SIG-M5 (cell line): ENCODE measurements around the gene FAAP100.

ENCODE experiments used
- DNase-seq: peaks from one replicate; lab custom pipeline; 2025; lab: John Stamatoyannopoulos, UW

FAAP100 gene

DNA sequence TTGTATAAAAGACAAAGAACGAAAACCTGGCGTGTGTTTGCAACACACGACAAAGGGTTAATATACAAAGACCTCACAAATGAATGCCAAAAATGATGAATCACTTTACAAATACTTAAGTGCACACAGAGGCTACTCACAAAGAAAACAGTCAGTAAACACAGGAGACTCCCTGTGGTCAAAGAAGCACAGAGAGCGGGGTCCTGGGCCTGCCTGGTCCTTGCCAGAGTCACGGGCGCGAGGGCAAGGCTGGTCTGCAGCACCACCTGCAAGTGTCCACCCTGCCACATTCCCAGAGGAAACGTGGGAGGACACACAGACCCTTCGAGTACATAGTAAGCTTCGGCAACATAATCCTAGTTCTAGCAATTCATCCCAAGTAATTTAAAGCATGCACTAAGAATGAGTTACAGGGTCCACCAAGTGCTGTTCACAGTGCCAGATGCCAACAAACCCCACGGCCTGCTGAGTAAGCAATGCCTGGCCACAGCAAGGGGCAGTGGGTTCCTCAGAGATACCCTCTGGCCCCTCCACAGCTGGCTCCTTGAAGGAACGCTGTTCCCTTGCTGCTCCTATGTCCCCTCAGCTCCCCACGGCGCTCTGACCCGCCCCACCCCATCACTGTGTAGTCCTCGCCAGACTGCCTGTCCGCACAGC lies 24.6 kb upstream of the FAAP100 start:
- DNase-seq, result no peak

DNA sequence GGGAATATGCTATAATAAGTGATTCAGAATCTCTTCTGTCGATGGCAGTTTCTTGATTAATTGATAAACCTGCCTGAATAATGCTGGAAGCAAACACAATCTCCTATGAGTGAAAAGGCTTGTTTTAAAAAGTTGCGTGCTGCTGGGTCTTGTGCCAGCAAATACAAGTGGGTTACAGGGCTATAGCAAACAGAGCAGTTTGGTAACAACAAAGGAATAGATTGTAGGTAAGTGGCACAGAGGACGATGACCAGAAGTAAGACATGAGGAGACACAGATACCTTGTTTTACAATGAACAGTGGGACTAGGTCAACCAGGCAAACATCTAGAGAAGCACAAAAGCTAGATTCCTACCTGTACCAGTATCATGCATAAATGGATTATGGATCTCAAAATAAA lies 23.7 kb upstream of the FAAP100 start:
- no peak for DNase-seq

DNA sequence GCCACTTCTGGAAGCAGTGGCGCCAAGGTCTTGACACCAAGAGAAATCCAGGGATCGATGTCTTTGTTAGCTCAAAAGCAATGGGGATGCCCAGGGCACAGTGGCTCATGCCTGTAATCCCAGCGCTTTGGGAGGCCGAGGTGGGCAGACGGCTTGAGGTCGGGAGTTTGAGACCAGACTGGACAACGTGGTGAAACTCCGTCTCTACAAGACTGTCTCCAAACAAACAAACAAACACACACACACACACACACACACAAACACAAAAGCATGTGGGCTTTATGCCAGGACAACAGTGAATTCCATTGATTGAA lies 22.4 kb upstream of the FAAP100 start:
- DNase-seq, result no peak

DNA sequence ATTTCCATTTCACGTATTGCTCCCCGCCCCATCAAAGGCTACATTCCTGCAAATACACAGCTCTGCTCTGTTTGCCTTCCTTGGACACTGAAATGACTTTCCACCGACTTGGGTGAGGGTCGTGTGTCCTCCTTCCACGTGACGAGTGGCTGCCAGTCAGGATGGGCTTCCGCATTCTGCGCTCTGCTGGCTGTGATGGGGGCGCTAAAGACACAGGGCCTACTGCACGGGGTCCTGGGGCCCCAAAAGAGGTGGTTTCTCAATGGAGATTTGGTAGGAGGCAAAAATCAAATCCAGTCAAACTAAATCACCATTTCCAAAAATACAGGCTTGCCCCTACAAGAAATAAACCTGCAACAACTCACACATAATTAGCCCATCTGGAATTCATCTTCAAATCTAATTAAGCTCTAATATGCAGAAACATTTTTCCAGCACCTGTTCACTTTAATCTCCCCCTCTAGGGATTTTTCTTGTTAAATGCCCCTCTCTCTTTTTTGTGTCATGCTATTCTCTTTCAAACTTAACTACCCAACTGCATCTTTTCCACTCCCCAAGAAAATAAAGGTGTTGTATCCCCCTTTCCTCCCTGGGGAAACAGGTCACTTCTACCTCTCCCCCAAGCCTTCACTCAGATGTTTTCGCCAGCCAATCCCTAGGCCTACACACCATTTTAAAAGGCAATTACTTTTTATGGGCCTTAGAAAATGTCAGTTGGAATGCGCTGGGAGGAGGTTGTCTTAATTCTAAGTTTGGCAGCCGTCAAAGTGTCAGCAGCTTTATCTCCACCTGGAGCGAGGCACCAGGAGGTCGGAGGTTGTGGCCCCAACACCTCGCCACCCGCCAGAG lies 21.9 kb upstream of the FAAP100 start:
- no peak for DNase-seq

DNA sequence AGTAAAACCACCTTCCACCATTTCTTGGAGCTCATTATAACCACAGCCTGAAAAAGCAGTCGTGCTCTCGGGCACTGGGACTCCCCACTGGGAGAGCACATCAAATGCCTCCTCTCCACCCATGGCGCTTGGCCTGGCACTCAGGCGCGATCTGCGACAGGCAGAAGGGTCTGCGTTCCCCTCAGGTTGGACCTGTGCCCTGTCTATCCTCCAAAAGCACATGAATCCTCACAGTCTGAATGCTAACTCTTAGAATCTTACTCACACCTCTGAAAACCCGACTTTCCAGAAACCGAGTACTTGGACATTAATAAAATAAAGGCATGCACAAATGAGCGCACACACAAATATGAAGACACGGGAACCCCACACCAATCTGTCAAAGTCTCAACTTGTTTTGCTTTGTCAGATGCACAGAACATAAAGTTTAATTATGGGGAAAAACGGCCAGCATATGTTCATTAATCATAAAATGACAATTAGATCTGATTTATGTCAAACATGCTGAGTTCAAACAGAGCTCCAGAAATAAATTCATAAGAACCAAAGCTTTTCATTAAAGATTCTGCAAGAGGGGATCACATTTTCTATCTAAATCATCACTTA lies 20.5 kb upstream of the FAAP100 start:
- no peak for DNase-seq

DNA sequence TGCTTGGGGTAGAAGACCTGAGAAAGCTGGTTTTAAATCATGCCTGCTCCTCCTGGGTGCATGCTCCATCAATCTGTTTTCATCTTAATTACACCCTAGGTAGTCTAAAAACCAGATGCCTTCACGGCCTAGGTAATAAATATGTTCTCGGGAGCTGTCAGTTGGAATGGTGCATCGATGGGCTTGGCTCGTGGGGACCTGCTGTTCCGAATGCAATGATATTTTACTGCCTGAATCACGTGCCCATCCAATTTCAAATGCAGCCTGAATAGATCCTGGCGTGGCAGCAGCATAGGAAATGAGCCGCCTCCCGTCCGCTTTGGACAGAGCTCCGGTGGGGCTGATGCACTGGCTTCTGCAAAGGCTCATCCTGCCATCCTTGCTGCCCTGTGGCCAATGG lies 18.8 kb upstream of the FAAP100 start:
- no peak for DNase-seq

DNA sequence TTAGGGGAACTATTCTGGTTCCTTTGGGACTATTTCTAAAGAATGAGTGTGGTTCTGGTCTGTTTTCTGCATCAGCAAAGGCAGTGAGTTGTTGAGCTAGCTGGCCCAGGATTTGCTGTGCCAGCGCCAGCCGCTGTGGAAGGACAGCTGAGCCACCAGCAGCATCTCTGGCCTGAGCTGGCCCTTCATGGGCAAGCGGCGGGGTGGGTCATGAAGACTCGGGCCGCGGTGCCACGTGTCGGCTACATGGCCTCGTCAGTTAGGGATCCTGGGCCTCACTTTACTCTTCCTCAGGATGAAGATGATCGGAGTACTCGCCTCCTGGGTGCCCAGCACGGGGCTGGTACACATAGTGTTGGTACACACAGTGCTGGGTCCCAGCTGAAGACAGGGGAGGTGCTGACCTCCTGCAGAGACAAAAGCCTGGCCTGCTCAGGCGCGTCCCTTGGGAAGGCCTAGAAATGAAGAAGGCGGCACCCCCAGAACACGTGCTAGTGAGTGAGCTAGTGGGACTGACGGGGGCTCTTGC lies 17.9 kb upstream of the FAAP100 start:
- DNase-seq, result no peak

DNA sequence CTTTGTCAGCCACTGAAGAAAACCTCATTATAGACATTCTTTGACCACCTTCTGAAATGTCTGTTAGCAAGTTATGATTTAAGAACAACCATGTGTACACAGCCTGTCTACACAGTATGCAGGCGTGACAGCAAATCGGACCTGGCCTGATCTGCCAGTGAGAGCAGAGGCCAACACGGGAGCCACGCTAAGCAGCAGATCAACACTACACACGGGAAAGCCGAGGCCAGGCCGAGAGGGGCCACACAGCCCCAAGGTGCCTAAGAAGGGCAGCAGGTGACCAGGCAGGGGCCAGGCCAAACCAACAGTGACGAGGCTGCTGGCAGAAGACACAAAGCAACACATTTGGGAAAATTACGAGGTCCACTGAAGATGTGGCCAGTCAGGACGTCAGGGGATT lies 16.3 kb upstream of the FAAP100 start:
- no peak for DNase-seq

DNA sequence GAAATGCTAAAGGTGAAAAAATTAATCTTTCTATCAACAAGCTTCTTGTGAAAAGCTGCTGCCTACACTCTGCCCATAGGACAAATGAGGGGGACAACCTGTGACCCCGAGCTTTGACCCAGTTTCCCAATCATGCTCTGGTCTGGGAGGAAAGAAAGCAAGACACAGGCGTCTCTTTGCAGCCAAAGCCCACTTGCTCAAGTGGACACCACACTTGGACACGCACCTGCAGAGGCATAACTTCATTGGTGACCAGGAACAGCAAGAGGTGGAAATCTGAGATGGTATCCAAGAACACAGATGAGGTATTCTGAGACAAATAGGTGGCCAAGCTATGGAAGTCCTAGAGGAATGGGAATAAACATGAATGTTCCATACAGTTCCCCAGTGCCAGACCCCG lies 15.0 kb upstream of the FAAP100 start:
- no peak for DNase-seq

DNA sequence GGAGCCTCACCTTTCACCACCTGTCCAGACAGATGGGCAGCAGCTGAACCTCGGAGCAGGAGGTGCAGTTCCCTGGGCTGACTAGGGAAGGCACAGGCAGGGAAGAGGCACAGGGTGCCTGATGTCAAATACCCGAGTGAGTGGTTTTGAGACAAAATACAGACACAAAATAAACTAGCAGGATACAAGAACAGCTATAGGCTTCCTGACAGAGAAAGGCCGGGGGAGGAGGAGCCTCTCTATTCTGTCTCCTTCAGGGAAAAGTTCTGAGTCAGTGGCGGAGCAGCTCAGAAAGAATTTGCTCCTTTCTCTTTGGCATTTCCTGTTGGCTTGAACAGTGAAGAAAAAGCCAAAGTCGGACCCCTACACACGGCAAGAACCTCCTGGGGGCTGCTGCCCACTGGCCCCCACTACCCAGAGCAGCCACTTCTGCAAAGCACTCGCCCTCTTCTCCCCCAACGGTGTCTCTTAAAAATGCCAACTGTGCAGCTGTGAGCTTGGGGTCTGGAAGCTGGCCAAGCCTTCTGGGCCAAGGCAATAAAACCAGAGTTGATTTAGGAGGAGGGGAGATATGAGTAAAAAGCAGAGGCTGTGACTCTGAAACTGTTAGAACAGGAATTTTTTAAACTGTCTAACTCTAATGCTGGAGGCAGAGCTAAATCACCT lies 14.4 kb upstream of the FAAP100 start:
- no peak for DNase-seq

DNA sequence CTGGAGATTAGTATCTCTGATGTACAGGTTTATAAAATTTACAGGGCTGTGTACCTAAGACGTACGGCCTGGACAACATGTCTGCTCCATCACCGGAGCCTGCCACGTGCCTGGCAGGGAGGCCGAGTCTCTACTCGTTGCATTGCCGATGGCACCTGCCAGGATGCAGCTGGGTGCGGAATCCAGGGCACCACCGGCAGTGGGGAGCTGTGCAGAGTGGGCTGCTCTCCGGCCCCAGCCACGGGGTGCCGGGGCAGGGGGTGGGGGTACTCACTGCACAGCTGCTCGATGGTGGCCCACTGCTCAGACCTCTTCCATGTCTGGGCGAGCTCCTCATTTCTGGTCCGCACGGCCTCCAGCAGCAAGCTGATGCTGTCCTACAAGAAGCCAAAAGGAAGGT lies 13.1 kb upstream of the FAAP100 start:
- no peak for DNase-seq

DNA sequence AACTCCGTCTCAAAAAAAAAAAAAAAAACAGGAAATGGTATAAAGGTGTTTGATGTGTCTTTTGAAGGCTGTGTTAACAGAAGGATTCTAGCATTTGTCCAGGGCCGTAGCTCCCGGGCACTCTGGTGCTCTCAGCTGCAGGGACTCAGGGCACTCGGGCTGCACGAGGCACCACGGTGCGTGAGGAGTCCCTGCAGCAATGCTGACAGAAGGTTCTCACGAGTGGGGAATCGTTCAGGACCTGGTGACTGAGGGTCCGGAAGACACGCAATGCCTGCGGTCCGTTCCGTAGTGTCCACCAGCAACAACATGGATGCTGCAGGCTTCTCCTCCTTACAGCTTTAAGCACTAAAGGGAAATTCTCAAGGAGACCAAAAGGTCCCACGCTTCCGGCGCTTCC lies 12.6 kb upstream of the FAAP100 start:
- no peak for DNase-seq

DNA sequence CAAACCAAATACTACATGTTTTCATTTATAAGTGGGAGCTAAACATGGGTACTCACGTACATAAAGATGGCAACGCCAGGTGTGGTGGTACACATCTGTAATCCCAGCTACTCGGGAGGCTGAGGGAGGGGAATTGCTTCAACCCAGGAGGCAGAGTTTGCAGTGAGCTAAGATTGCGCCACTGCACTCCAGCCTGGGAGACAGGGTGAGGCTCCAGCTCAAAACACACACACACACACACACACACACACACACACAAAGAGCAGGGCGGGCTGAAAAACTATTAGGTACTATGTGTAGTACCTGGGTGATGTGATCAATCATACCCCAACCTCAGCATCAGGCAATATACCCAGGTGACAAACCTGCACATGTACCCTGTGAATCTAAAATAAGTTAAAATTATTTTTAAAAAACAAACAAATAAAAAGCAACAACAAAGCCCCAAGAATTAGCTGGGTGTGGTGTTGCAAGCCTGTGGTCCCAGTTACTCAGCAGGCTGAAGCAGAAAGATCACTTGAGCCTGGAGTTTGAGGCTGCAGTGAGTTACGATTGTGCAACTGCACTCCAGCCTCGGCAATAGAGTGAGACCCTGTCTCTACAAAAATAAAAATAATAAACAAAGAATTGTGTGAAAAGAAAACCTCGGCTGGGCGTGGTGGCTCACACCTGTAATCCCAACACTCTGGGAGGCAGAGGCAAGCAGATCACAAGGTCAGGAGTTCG lies 11.9 kb upstream of the FAAP100 start:
- peak; percentile 41 for DNase-seq

DNA sequence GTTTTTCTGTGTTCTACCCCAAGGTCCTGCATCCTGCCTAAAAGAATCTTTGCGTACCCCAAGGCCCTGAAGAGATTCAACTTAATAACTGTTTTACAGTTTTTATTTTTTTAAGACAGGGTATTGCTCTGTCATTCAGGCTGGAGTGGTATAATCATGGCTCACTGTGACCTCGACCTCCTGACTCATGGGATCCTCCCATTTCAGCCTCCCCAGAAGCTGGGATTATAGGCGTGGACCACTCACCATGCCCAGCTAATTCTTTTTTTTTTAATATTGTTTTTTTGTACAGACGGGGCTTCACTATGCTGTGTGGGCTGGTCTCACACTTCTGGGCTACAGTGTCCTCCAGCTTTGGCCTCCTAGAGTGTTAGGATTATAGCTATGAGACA lies 9.3 kb upstream of the FAAP100 start:
- no peak for DNase-seq

DNA sequence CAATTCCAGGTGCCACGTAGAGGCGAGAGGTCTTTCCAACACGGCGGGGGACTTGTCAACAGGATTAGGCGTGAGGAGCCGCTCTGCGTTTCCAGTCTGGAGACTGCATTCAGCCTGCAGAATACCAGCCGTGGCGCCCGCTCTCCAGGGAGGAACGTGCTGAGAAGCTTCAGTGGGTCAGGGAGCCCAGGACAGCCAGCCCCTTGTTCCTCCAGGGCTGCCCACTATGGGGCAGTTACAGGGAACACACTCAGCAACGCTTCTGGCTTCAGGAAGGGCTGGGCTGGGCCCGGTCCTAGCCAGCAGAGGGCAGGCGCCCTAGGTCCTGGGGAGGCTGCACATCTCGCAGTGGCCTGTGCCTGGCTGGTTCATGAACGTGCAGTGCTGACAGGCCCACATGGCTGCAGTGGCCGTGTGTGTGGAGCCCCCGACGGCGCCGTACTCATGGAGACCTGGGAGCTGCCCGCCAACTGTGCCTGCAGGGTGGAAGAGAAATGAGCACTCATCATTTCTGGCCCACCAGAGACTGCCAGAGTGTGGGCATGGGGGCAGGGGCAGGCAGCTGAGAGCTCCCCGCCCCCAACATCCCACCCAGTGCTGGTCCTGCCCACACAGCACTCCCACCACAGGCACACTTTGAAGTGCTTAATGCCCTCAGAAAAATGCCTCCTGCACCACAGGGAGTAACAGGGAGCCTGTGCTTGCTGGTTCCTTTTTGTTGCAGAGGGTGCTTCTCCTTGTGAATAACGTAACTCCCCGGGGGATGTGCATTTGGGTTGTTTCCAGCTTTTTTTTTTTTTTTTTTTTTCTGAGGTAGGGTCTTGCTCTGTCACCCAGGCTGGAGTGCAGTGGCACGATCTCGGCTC lies 7.0 kb upstream of the FAAP100 start:
- no peak for DNase-seq

DNA sequence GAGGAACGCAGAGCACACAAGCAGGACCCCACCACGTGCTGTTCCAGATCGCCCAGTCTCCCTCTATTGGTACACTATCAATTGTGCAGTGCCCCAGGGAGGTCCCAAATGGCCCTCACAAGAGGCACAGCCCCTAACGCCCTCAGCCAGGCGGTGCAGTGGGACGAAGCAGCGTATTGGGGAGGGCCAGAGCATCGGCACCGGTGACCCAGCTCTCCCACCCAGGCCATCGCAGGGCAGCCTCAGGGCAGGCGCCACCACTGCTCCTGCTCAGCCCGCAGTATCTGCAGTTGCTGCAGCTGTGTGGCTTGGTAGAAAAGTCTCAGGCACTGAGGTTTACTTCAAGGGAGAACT lies 5.9 kb upstream of the FAAP100 start:
- no peak for DNase-seq

DNA sequence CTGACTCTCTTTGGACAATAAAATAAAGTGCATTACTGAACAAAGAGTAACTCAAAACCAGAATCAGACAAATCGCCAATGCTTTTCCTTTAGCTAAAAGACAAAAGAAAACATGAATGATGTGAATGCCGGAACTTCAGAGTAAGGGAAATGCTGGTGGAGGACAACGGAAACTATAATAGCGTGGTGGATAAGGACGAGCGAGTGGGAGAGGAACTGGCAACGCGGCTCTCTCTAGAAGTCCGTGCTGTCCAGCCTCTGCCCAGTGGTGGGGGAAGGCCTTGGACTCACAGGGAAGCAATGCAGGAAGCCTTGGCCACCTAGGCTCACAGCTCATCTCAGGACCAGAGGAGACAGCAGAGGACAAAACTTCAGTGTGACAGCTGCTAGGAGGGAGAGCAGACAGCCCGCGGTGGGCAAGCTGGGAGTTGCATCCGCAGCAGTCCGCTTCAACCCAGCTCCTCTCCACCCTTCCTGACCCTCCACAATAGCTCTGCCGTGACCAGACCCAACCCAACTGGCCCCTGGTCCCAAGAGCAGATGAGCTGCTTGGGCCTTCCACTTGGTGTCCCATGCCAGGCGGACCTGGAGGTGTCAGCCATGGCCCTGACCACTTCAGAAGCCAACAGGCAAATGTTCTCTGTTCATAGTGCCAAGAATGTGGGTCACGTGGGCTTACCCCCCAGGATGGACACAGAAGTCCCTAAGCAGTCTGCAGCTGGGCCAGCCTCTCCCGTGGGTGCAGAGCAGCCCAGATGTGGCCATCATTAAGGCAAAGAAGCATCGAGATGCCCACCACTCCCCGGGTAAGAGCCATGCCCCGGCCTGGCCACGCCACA lies 5.3 kb upstream of the FAAP100 start:
- DNase-seq, result no peak

DNA sequence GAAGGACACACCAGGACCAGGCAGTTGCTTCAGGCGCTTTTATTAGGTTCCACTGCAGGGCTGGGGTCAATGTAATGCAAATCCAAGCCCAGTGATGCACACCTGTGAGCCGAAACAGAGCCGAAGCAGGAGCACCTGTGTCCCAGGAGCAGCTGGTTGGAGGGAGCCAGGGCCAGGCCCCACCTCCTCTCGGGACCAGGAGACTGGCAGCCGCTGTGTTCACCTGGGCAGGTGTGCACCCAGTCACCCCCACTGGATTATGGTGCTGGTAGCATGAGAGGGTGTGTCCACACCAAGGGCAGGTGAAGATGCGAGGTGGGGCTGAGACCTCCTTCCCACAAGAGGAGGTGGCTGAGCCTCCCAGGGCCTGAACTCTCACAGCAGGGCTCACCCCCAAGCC lies 4.7 kb upstream of the FAAP100 start:
- no peak for DNase-seq

DNA sequence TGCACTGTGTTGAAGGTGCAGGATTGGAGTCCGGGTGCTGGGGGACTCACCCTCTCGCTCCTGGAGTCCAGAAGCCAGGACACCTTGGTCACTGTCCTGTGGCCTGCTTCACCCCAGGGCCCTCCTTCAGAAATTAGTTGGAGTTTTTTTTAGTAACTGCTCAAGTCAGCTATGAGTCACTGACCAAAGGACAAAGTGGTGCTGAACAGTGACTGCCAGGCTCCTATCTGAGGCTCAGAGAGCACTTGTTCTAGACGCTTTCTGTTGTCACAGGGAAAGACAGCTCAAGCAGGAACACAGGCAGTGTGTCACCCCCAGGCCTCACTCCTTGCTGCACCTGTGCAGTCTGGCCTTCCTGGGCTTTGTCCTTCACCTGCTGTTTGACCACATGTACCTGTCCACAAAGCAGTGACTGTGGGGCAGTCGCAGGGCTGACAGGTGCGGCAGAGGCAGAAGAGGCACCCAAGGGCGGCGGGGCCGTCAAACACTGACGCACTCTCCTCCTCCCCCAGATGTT lies 4.1 kb upstream of the FAAP100 start:
- DNase-seq, result no peak

DNA sequence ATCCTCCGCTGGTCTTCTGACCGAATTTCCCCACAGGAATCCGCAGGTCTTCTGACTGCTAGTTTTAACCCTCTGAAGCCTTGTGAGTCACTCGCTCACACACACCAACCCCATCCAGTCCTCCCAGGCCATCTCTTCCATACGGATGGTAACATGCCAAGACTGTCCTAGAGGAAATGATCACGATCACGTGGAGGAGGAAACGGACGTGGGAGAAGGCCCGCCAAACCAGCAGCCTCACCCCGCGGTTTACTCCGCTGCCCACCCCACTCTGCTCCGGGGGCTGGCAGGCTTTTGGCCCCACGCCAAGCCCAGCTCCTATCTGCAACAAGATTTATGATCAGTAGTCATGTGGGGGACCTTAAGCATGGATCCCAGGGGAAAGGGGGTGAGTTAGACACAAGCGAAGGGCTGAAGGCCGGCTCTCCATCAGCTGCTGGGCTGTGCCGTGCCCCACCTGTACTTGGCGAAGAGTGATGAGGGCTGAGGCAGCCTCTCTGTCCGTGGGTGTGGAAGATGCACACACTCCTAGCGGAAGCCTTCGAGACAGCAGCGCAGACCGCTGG lies 1.5 kb upstream of the FAAP100 start:
- DNase-seq, result no peak
